Ovary (tissue), 3 donors: Measurements from ENCODE around the gene GNG12.

Source experiments
- CTCF ChIP-seq, 3 donors: fragments of 450-650 bp in 2 of 3; fragments of 200-600 bp in 1 of 3; IDR thresholded peaks; one replicate each; pipeline versions ENCODE4 v1.5.1 to v1.8.0; 2016 to 2022; ENCODE audit warnings: antibody characterized with exemption in 3 of 3, mild to moderate bottlenecking in 1 of 3
- POLR2A ChIP-seq: fragments of 450-650 bp; IDR thresholded peaks from one replicate; pipeline ENCODE4 v1.6.1; 2017; ENCODE audit warnings: antibody characterized with exemption, mild to moderate bottlenecking, moderate library complexity
- donor health status: DM: no; HTN: no; CAD: no.

- TF ChIP-seq CTCF (IDR thresholded peaks at IDR 0.05) (no peak), POLR2A (no peak)
Measured at GRCh38 chr1:67792741-67793458, 40.4 kb downstream of the GNG12 start.
